DND-41 (cell line): ENCODE results near the gene PEAK3.

Experiments
- EZH2 ChIP-seq: IDR thresholded peaks from 3 replicates; pipeline ENCODE4 v1.6.1; 2012; ENCODE audit warnings: borderline replicate concordance, low read depth, mild to moderate bottlenecking, moderate library complexity, low read length, inconsistent platforms; ENCODE audit not compliant: severe bottlenecking
- TF ChIP-seq, protein P1 (sequence below): IDR thresholded peaks from 2 replicates; pipeline ENCODE4 v1.5.1; 2012; ENCODE audit warnings: borderline replicate concordance, low read length, moderate library complexity, mild to moderate bottlenecking; ENCODE audit not compliant: poor library complexity, severe bottlenecking; ENCODE audit errors: extremely low read depth

DNA sequence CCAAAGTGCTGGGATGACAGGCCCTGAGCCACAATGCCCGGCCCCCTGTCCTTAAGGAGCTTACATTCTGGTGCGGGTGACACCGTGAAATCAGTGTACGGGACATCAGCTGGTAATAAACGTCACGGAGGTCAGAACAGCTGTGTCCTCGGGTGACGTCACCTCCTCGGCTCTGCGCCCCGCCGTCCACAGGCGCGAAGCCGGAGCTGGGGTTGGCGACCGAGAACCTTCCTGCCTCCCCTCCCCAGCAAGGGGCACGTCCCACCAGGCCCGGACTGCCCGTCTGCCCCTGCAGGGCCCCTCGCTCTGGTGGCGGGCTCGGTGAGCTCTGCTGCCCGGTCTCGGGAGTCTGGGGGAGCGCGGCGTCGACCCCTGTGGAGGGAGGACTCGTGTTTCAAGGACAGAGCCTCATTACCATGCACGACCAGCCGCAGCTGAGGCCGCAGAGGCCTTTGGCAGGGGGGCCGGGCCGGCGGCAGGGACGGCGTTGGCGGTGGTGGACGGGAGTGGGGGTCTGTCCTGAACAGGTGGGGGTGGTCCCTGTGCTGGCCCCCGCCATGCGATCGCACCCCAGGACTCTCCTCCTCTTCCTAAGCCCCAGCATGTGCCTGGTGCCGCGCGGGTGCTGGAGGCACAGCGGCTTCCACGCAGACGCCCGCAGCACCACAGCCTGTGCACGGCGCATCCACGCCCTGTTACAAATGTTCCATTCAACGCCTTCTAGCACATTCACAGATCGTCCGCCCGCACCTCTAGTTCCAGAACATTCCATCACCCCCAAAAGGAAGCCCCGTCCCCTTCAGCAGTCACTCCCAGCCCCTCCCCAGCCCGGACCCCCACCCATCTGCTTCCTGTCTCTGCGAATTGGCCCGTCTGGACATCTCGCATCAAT, 20.6 kb upstream of the PEAK3 start:
- TF ChIP-seq, protein P1, sequence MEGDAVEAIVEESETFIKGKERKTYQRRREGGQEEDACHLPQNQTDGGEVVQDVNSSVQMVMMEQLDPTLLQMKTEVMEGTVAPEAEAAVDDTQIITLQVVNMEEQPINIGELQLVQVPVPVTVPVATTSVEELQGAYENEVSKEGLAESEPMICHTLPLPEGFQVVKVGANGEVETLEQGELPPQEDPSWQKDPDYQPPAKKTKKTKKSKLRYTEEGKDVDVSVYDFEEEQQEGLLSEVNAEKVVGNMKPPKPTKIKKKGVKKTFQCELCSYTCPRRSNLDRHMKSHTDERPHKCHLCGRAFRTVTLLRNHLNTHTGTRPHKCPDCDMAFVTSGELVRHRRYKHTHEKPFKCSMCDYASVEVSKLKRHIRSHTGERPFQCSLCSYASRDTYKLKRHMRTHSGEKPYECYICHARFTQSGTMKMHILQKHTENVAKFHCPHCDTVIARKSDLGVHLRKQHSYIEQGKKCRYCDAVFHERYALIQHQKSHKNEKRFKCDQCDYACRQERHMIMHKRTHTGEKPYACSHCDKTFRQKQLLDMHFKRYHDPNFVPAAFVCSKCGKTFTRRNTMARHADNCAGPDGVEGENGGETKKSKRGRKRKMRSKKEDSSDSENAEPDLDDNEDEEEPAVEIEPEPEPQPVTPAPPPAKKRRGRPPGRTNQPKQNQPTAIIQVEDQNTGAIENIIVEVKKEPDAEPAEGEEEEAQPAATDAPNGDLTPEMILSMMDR, result no peak
- TF ChIP-seq EZH2, result no peak
